ENCODE data around the gene EML6.
A peak's percentile ranks its signal among the peaks of the same experiment; 100 is the strongest.
"Not testable (repeated sequence)": the region's sequence is repeated elsewhere in the genome, so short reads cannot be mapped to it uniquely, and the experiment has no call there.

EML6 gene

GRCh38 chr2:54871457-54872107, 148.1 kb downstream of the EML6 start:
- in situ Hi-C loops (cut with HindIII; ENCODE audit: low pct_ligation_motif_present, low sequenced_read_pairs): no loop called here
- Histone ChIP-seq H3K27ac (no peak overlapping the region), H3K27me3 (replicated peaks) (no peaks in the 10 kb centered on the region), H3K4me3 (ENCODE audit: low read depth, low read length) (no peak overlapping the region), H3K36me3 (replicated peaks) (no peaks in the 10 kb centered on the region)
- peak; percentile 7 for DNase-seq
- TF ChIP-seq CTCF (IDR thresholded peaks at IDR 0.05; ENCODE audit: low read depth, low read length, missing control alignments): no peak

- in situ Hi-C loops (cut with HindIII; ENCODE audit: low pct_ligation_motif_present, low sequenced_read_pairs): no loop called here
- H3K27ac ChIP-seq: no peak overlapping the region
- TF ChIP-seq CTCF (IDR thresholded peaks at IDR 0.05; ENCODE audit: low read depth, low read length, missing control alignments): no peak
Observed at GRCh38 chr2:54872780-54873179, 149.3 kb downstream of the EML6 start.

GRCh38 chr2:54873236-54873635, 149.8 kb downstream of the EML6 start:
- H3K27me3 ChIP-seq (replicated peaks); H3K36me3 ChIP-seq (replicated peaks); H3K4me3 ChIP-seq (ENCODE audit: low read depth, low read length); H3K27ac ChIP-seq; DNase-seq; in situ Hi-C loops (cut with HindIII; ENCODE audit: low pct_ligation_motif_present, low sequenced_read_pairs): not testable (repeated sequence)

More at GRCh38 chr2:54872780-54873179, 149.3 kb downstream of the EML6 start:
- Histone ChIP-seq H3K4me3 (ENCODE audit: low read depth, low read length) (no peak overlapping the region), H3K36me3 (replicated peaks) (no peaks in the 10 kb centered on the region), H3K27me3 (replicated peaks) (no peaks in the 10 kb centered on the region)
- DNase-seq: no peak

- no peak overlapping the region for H3K4me3 ChIP-seq (ENCODE audit: low read depth, low read length)
- no peak for TF ChIP-seq CTCF (IDR thresholded peaks at IDR 0.05; ENCODE audit: low read depth, low read length, missing control alignments)
- in situ Hi-C loops (cut with HindIII; ENCODE audit: low pct_ligation_motif_present, low sequenced_read_pairs): no loop called here
- DNase-seq: no peak
- no peaks in the 10 kb centered on the region for H3K36me3 ChIP-seq (replicated peaks)
- no peak overlapping the region for H3K27ac ChIP-seq
- H3K27me3 ChIP-seq (replicated peaks): no peaks in the 10 kb centered on the region
Observed at GRCh38 chr2:54876764-54877163, 153.3 kb downstream of the EML6 start.

GRCh38 chr2:54878182-54878581, 154.7 kb downstream of the EML6 start:
- Histone ChIP-seq H3K27ac (no peak overlapping the region), H3K36me3 (replicated peaks) (no peaks in the 10 kb centered on the region), H3K4me3 (ENCODE audit: low read depth, low read length) (no peak overlapping the region), H3K27me3 (replicated peaks) (no peaks in the 10 kb centered on the region)
- DNase-seq: no peak
- in situ Hi-C loops (cut with HindIII; ENCODE audit: low pct_ligation_motif_present, low sequenced_read_pairs): no loop called here
- no peak for TF ChIP-seq CTCF (IDR thresholded peaks at IDR 0.05; ENCODE audit: low read depth, low read length, missing control alignments)

- Histone ChIP-seq H3K27ac (no peak overlapping the region), H3K4me3 (ENCODE audit: low read depth, low read length) (no peak overlapping the region), H3K27me3 (replicated peaks) (no peaks in the 10 kb centered on the region), H3K36me3 (replicated peaks) (no peaks in the 10 kb centered on the region)
- no peak for TF ChIP-seq CTCF (IDR thresholded peaks at IDR 0.05; ENCODE audit: low read depth, low read length, missing control alignments)
- in situ Hi-C loops (cut with HindIII; ENCODE audit: low pct_ligation_motif_present, low sequenced_read_pairs): no loop called here
- no peak for DNase-seq
Observed at GRCh38 chr2:54879032-54879431, 155.6 kb downstream of the EML6 start.
